Measurements from ENCODE around the gene KRTAP5-7.

GRCh38 chr11:71535825-71536224 is 8.8 kb downstream of the KRTAP5-7 start:
- no peak for TF ChIP-seq CTCF (IDR thresholded peaks at IDR 0.05)
- no peak for TF ChIP-seq POLR2A (IDR thresholded peaks at IDR 0.05)
- no peak for TF ChIP-seq POLR2AphosphoS5 (IDR thresholded peaks at IDR 0.05)
